ENCODE measurements around the gene NID1.

NID1 gene

GRCh38 chr1:235940285-235940684 is 124.6 kb downstream of the NID1 start:
- H3K27ac ChIP-seq, result no peak overlapping the region
- TF ChIP-seq CTCF (conservative IDR thresholded peaks at IDR 0.05), result no peak
- TF ChIP-seq ZFX (IDR thresholded peaks at IDR 0.05), result no peak

- no peak overlapping the region for H3K27ac ChIP-seq
- no peak for TF ChIP-seq ZFX (IDR thresholded peaks at IDR 0.05)
- TF ChIP-seq CTCF (conservative IDR thresholded peaks at IDR 0.05), result no peak
These were observed 125.5 kb downstream of the NID1 start for GRCh38 chr1:235939480-235939775.

GRCh38 chr1:235938709-235939479 is 126.0 kb downstream of the NID1 start:
- H3K27ac ChIP-seq, result no peak overlapping the region
- no peak for TF ChIP-seq CTCF (conservative IDR thresholded peaks at IDR 0.05)
- no peak for TF ChIP-seq ZFX (IDR thresholded peaks at IDR 0.05)

GRCh38 chr1:235937123-235937522 is 127.8 kb downstream of the NID1 start:
- TF ChIP-seq CTCF (conservative IDR thresholded peaks at IDR 0.05), result no peak
- TF ChIP-seq ZFX (IDR thresholded peaks at IDR 0.05), result no peak
- no peak overlapping the region for H3K27ac ChIP-seq

- TF ChIP-seq ZFX (IDR thresholded peaks at IDR 0.05) (no peak), CTCF (conservative IDR thresholded peaks at IDR 0.05) (no peak)
- no peak overlapping the region for H3K27ac ChIP-seq
These were observed 129.4 kb downstream of the NID1 start for GRCh38 chr1:235935235-235936225.

- TF ChIP-seq ZFX (IDR thresholded peaks at IDR 0.05) (no peak), CTCF (conservative IDR thresholded peaks at IDR 0.05) (no peak)
- H3K27ac ChIP-seq, result no peak overlapping the region
These were observed 131.1 kb downstream of the NID1 start for GRCh38 chr1:235933766-235934116.

All from C4-2B (cell line).